Measurements from ENCODE around the gene NPM1. TPM values are rescaled to one million over a fixed set of nuclear protein-coding genes. Genes with fewer than 3 reads are reported as not detected.
"Not testable (repeated sequence)": the region's sequence is repeated elsewhere in the genome, so short reads cannot be mapped to it uniquely, and the experiment has no call there.

NPM1 gene, protein sequence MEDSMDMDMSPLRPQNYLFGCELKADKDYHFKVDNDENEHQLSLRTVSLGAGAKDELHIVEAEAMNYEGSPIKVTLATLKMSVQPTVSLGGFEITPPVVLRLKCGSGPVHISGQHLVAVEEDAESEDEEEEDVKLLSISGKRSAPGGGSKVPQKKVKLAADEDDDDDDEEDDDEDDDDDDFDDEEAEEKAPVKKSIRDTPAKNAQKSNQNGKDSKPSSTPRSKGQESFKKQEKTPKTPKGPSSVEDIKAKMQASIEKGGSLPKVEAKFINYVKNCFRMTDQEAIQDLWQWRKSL
- total RNA-seq, result 1,000 to 10,000 TPM; 1,349 to 2,333 TPM

DNA sequence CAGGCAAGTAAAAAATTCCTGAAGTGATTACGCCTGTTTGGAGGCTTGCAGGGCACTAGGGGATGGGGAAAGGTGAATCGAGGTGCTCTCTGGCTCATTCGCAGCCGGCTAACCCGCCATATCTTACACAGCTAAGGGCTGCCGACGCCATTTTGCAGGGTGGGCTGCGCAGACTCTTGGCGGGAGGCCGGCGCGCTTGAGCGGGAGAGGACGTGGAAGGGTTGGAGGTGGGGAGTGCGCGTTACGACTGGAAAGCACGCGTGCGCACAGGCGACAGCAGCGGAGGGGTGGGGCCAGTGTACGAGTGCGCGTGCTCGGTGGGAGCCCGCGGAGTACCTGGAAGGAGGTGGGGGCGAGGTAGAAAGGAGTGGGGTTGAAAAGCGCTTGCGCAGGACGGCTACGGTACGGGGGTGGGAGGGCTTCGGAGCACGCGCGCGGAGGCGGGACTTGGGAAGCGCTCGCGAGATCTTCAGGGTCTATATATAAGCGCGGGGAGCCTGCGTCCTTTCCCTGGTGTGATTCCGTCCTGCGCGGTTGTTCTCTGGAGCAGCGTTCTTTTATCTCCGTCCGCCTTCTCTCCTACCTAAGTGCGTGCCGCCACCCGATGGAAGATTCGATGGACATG lies at the start of gene NPM1:
Gene NPM1, plus strand, starts transcription at position 505 of the 625 bp plus-strand sequence. Its CDS starts 100 bp downstream, at position 605.
- peak within 1 kb of the TSS; percentile 86 for H3K4me3 Mint-ChIP-seq
- H3K27ac Mint-ChIP-seq, result peak within 1 kb of the TSS; percentile 89 to 96
- H3K36me3 Mint-ChIP-seq, result peaks cover 31% of the 10 kb centered on the region
- no peaks in the 10 kb centered on the region for H3K9me3 Mint-ChIP-seq
- H3K27me3 Mint-ChIP-seq, result no peaks in the 10 kb centered on the region
- peaks cover 39 to 54% of the 10 kb centered on the region in 2 donors for H3K4me1 Mint-ChIP-seq (ENCODE audit: low read depth in 2 of 2)
- DNase-seq (ENCODE audit: low spot score), result peak; percentile 99
- ATAC-seq, result peak; percentile 93 to 94

DNA sequence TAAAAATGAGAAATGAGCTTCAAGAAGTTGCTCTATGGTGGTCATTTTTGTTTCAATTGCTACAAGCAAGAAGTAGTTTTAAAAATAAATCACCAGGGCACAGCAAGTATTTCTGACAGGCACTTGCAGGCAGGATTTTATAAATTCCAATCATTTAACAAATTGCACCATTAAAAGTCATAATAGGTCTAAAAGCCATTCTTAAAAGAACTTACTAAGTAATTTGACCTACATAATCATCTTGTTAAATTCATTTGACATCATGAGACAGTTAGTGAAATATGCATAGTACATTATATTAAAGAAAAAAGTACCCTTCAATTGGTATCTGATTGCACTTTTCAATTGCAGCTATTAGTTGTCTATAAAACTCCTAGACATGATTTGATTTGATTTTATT lies 47.6 kb upstream of the NPM1 start:
- Mint-ChIP-seq H3K4me1 (ENCODE audit: low read depth in 2 of 2) (peaks cover 0 to 6% of the 10 kb centered on the region in 2 donors), H3K9me3 (no peaks in the 10 kb centered on the region), H3K4me3 (no peak overlapping the region), H3K36me3 (no peaks in the 10 kb centered on the region), H3K27ac (no peak overlapping the region), H3K27me3 (peaks cover 14 to 29% of the 10 kb centered on the region in 2 donors)
- ATAC-seq (no peak), DNase-seq (ENCODE audit: low spot score) (no peak)

DNA sequence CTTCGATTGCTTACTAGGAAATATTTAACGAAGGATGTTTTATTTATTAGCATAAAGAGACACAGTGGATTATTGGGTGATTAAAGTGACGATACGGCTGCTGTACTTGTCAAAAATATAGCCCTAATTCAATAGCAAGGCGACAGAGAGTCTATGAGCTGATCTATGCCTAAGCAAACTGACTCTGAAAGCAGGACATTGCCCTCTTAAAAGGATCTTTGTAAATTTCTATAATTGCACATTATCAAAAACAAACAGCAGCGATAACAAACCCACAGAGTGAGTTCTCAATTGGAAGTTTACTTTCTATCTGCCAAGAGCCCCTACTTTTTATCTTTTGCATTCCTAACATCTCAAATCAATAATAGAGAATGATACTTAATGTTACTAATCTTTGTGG lies 47.2 kb upstream of the NPM1 start:
- Mint-ChIP-seq H3K36me3 (no peaks in the 10 kb centered on the region), H3K27me3 (peaks cover 14 to 24% of the 10 kb centered on the region in 2 donors), H3K27ac (no peak overlapping the region), H3K9me3 (no peaks in the 10 kb centered on the region), H3K4me1 (ENCODE audit: low read depth in 2 of 2) (peaks cover 0 to 6% of the 10 kb centered on the region in 2 donors), H3K4me3 (no peak overlapping the region)
- DNase-seq (ENCODE audit: low spot score) (no peak), ATAC-seq (no peak)

DNA sequence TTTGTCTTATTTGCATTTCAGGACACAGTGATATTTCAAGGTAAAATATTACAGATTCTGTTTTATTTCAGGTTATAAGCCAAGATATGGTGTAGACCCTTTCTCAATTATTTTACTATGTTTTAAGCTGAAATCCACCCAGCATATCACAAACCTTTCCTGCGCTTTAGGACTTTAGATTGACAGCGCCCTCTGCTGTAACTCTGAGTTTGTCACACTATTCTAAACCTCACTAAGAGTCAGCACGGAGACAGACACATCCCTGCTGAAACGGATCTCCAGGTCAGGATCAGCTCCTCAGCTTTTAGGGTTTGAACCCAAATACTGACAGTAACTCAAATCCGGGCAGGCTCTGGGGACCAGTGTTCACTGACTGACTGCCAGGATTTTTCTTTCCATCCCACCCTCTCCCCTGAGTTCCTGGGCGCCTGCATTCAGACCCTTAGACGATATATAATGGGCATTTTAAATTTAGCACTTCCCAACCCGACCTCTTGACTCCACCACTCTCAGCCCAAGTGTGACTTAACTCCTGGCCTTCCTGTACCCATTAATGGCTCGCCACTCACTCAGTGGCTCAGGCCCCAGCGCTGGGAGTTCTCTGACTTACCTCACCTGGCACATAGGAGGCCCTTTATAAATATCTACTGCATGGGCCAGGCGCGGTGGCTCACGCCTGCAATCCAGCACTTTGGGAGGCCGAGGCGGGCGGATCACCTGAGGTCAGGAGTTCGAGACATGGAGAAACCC lies 45.1 kb upstream of the NPM1 start:
- H3K36me3 Mint-ChIP-seq, result no peaks in the 10 kb centered on the region
- DNase-seq (ENCODE audit: low spot score) (no peak), ATAC-seq (peak; percentile 52 to 65)
- H3K4me3 Mint-ChIP-seq, result no peak overlapping the region
- no peak overlapping the region for H3K27ac Mint-ChIP-seq
- peaks cover 12% of the 10 kb centered on the region in 2 donors for H3K27me3 Mint-ChIP-seq
- H3K9me3 Mint-ChIP-seq, result no peaks in the 10 kb centered on the region
- H3K4me1 Mint-ChIP-seq (ENCODE audit: low read depth in 2 of 2), result no peaks in the 10 kb centered on the region

DNA sequence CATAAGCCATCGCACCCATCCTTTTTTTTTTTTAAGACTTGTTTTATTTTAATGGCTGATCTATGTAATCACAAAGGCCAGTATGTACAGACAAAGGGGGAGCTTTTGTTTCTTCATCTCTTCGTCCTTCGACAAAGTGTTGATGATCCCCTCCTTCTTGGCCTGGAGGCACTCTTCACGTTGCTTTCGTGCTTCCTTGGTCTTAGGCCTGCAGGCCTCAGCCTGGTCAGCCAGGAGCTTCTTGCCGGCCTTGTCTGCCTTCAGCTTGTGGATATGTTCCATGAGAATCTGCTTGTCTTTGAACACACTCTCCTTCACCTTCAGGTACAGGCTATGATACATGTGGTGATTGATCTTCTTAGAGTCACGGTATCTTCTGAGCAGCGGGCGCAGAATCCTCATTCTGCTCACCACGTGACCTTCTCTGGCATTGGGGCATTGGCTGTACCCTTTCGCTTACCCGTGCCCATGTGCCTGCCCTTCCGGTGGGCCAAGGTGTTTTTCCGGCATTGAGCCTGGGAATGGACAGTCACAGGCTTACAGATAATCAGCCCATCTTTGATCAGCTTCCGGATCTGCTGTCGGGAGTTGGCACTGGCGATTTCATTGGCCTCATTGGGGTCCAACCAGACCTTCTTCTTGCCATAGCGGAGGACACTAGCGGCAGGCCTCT lies 42.6 kb upstream of the NPM1 start:
- ATAC-seq (peak; percentile 20 to 53), DNase-seq (ENCODE audit: low spot score) (no peak)
- no peaks in the 10 kb centered on the region for H3K4me1 Mint-ChIP-seq (ENCODE audit: low read depth in 2 of 2)
- H3K4me3 Mint-ChIP-seq, result no peak overlapping the region
- H3K36me3 Mint-ChIP-seq, result no peaks in the 10 kb centered on the region
- no peak overlapping the region for H3K27ac Mint-ChIP-seq
- no peaks in the 10 kb centered on the region for H3K9me3 Mint-ChIP-seq
- H3K27me3 Mint-ChIP-seq, result peaks cover 2 to 5% of the 10 kb centered on the region in 2 donors

DNA sequence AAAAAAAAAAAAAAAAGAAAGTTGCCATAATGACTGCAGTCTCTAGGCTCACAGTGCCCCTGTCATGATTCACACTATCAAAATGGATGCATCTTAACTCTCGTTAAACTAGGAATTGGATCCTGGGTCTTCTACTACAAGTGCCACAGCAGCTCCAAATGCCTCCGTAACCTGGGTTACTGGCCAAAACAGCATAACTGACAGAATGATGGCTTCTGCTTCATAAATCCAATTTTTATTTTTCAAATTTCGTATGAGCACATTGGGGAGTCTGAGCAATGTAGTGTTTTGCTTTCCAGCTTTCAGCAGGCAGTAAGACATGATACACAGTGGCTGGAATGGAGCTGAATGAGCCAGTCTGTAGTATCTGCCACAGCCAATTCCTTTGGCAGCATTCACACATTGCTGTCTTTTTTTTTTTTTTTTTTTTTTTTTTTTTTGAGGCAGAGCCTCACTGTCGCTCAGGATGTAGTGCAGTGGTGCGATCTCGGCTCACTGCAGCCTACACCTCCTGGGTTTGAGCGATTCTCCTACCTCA lies 36.0 kb upstream of the NPM1 start:
- H3K36me3 Mint-ChIP-seq, result no peaks in the 10 kb centered on the region
- peaks cover 0 to 8% of the 10 kb centered on the region in 2 donors for H3K4me1 Mint-ChIP-seq (ENCODE audit: low read depth in 2 of 2)
- no peak overlapping the region for H3K27ac Mint-ChIP-seq
- DNase-seq (ENCODE audit: low spot score), result no peak
- no peak overlapping the region for H3K4me3 Mint-ChIP-seq
- no peaks in the 10 kb centered on the region for H3K9me3 Mint-ChIP-seq
- H3K27me3 Mint-ChIP-seq, result peaks cover 5 to 6% of the 10 kb centered on the region in 2 donors
- ATAC-seq, result no peak

DNA sequence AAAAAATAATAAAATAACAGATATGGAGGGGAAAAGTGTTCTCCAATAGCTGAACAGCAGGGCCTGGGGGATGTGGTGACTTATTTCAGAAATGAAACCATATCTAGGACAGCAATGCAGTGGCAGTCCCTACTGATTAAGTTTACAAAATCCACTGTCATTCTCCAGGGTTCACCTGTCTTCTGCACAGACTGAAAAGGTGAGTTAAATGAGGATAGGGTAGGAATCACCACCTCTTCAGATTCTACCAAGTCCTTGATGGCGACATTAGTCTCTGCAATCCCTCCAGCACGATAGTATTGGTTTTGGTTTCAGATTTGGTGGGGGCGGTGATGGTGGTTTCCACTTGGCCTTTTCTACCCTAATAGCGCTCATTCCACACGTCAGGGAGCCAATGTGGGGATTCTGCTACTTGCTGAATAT lies 32.3 kb upstream of the NPM1 start:
- Mint-ChIP-seq H3K9me3 (no peaks in the 10 kb centered on the region), H3K4me3 (peak overlapping the region; percentile 51), H3K4me1 (ENCODE audit: low read depth in 2 of 2) (peaks cover 0 to 8% of the 10 kb centered on the region in 2 donors), H3K27me3 (peaks cover 1 to 3% of the 10 kb centered on the region in 2 donors), H3K27ac (peak overlapping the region in 1 of 2 donors; percentile 19), H3K36me3 (no peaks in the 10 kb centered on the region)
- DNase-seq (ENCODE audit: low spot score) (no peak), ATAC-seq (peak; percentile 83 to 85)

DNA sequence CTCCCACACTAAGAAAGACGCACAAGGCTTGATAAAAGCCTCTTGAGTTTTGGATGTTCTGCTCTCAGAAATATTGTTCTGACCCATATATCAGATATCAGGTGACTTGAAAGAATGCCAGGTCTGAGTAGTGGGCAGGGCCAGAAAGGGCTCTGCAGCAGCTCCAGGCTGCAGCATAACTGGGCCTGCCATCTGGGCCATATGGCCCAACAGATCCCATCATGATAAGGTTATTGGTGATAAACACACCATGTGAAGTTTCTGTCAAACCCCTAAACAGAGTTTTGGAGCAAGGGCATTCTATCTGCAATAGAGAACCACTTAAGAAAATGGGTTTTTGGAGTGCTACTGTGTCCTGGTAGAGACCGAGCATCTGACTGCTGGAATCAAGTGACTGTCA lies 29.8 kb upstream of the NPM1 start:
- Mint-ChIP-seq H3K4me1 (ENCODE audit: low read depth in 2 of 2) (peaks cover 0 to 8% of the 10 kb centered on the region in 2 donors), H3K36me3 (no peaks in the 10 kb centered on the region), H3K9me3 (no peaks in the 10 kb centered on the region), H3K27ac (no peak overlapping the region), H3K27me3 (peaks cover 0 to 3% of the 10 kb centered on the region in 2 donors), H3K4me3 (no peak overlapping the region)
- no peak for DNase-seq (ENCODE audit: low spot score)
- no peak for ATAC-seq

DNA sequence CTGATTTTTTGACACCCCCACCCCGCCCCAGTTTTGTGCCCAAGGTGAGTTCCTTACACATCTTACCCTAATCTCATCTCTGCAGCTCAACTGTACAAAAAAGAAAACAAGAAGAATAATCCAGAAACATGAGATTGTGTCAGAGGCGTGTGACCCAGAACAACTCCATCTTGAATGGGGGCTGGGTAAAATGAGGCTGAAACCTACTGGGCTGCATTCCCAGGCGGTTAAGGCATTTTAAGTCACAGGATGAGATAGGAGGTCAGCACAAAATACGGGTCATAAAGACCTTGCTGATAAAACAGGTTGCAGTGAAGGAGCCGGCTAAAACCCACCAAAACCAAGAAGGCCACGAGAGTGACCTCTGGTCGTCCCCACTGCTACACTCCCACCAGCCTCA lies 26.5 kb upstream of the NPM1 start:
- H3K9me3 Mint-ChIP-seq; ATAC-seq; DNase-seq (ENCODE audit: low spot score); H3K4me3 Mint-ChIP-seq; H3K36me3 Mint-ChIP-seq; H3K27ac Mint-ChIP-seq; H3K4me1 Mint-ChIP-seq (ENCODE audit: low read depth in 2 of 2): not testable (repeated sequence)
- peaks cover 17 to 22% of the 10 kb centered on the region in 2 donors for H3K27me3 Mint-ChIP-seq

DNA sequence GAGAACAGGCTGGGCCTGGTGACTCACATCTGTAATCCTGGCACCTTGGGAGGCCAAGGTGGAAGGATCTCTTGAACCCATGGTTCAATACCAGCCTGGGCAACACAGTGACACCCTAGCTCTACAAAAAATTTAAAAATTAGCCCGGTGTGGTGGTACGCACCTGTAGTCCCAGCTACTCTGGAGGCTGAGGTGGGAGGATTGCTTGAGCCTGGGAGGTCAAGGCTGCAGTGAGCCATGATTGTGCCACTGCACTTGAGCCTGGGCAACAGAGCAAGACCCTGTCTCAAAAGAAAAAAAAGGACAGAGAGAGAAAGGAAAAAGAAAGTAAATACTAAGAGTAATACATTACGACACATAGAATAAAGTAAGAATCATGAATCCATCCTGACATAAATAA lies 24.4 kb upstream of the NPM1 start:
- not testable (repeated sequence) for ATAC-seq; H3K4me3 Mint-ChIP-seq; H3K36me3 Mint-ChIP-seq; H3K27ac Mint-ChIP-seq; DNase-seq (ENCODE audit: low spot score); H3K9me3 Mint-ChIP-seq; H3K4me1 Mint-ChIP-seq (ENCODE audit: low read depth in 2 of 2)
- peaks cover 20 to 22% of the 10 kb centered on the region in 2 donors for H3K27me3 Mint-ChIP-seq

DNA sequence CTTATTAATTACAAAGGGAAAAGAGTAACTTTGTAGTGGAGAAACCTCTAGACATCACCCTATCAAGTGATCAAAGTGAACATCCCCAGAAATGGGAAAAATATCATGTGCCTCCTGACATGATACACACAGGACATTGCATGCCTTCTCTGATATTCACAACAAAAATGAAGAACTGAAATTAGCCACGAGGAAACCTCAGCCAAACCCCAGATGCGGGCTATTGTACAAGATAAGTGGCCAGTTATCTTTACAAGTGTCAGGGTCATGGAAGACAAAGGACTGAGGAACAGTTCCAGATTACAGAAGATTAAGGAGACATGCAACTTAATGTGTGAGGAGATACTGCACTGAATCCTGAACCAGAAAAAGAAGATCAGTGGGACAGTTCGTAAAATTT lies 23.8 kb upstream of the NPM1 start:
- peaks cover 0 to 4% of the 10 kb centered on the region in 2 donors for H3K4me1 Mint-ChIP-seq (ENCODE audit: low read depth in 2 of 2)
- peaks cover 20 to 22% of the 10 kb centered on the region in 2 donors for H3K27me3 Mint-ChIP-seq
- DNase-seq (ENCODE audit: low spot score) (no peak), ATAC-seq (no peak)
- no peaks in the 10 kb centered on the region for H3K9me3 Mint-ChIP-seq
- H3K4me3 Mint-ChIP-seq, result no peak overlapping the region
- H3K36me3 Mint-ChIP-seq, result no peaks in the 10 kb centered on the region
- no peak overlapping the region for H3K27ac Mint-ChIP-seq

DNA sequence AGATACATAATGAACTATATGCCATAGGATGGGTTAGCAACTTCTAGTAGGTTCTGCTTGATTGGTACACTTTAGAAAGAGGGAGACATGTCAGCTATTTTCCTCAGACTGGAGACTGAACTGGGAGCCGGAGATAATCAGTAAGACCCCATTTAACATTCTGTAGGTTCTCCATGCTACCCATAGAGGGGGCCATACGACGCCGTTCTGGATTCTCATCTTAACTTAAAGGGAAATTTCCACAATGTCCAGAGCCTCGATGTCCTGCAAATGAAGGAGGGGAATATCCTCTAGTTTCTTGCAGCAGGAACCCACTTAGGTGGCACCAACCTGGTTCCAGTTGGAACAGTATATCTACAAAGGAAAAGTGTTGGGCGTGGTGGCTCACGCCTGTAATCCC lies 22.3 kb upstream of the NPM1 start:
- DNase-seq (ENCODE audit: low spot score), result no peak
- peaks cover 0 to 4% of the 10 kb centered on the region in 2 donors for H3K4me1 Mint-ChIP-seq (ENCODE audit: low read depth in 2 of 2)
- no peak overlapping the region for H3K4me3 Mint-ChIP-seq
- no peak for ATAC-seq
- no peaks in the 10 kb centered on the region for H3K36me3 Mint-ChIP-seq
- peaks cover 20 to 22% of the 10 kb centered on the region in 2 donors for H3K27me3 Mint-ChIP-seq
- no peak overlapping the region for H3K27ac Mint-ChIP-seq
- H3K9me3 Mint-ChIP-seq, result no peaks in the 10 kb centered on the region

DNA sequence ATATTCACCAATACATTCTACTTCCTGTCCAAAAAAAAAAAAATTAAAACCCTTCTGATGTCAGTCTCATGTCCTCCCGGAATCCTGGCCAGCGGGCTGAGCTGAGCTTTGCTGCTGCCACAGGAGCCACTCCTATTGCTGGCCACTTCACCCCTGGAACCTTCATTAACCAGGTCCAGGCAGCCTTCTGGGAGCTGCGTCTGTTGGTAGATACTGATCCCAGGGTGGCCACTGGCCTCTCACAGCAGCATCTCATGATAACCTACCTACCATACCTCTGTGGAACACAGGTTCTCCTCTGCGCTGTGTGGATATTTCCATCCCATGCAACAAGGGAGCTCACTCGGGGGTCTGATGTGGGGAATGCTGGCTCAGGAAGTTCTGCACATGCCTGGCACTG lies 21.0 kb upstream of the NPM1 start:
- no peak overlapping the region for H3K27ac Mint-ChIP-seq

More for the DNA sequence above, 21.0 kb upstream of the NPM1 start:
- Mint-ChIP-seq H3K27me3 (peaks cover 19 to 22% of the 10 kb centered on the region in 2 donors), H3K36me3 (no peaks in the 10 kb centered on the region), H3K9me3 (no peaks in the 10 kb centered on the region), H3K4me1 (ENCODE audit: low read depth in 2 of 2) (peaks cover 0 to 4% of the 10 kb centered on the region in 2 donors), H3K4me3 (no peak overlapping the region)
- DNase-seq (ENCODE audit: low spot score) (no peak), ATAC-seq (peak in 1 of 2 donors; percentile 13)

All from natural killer cell treated with Interleukin-12 subunit alpha and Interleukin-12 subunit beta and Interleukin-15 and Interleukin-18, amount 100 ng/mL, for 72 hours (primary cell).